Esophagus mucosa (tissue), 1 donor: ENCODE results near the gene TSR1. TPM values are rescaled to one million over a fixed set of nuclear protein-coding genes. Genes with fewer than 3 reads are reported as not detected.

Experiments used
- ATAC-seq: fragments of 200-7000 bp; cut with Tn5 transposase; one replicate; pipeline ENCODE4 v1.9.1; 2020
- total RNA-seq: library from RNA; stranded (reverse); gene quantifications from one replicate; pipeline ENCODE4 v1.2.4, GENCODE V29; 2023
- donor health status: DM: yes; HTN: yes; CAD: no.

The TSR1 gene
- total RNA-seq, 1 donor from 2014 or later: 24.5 TPM

DNA sequence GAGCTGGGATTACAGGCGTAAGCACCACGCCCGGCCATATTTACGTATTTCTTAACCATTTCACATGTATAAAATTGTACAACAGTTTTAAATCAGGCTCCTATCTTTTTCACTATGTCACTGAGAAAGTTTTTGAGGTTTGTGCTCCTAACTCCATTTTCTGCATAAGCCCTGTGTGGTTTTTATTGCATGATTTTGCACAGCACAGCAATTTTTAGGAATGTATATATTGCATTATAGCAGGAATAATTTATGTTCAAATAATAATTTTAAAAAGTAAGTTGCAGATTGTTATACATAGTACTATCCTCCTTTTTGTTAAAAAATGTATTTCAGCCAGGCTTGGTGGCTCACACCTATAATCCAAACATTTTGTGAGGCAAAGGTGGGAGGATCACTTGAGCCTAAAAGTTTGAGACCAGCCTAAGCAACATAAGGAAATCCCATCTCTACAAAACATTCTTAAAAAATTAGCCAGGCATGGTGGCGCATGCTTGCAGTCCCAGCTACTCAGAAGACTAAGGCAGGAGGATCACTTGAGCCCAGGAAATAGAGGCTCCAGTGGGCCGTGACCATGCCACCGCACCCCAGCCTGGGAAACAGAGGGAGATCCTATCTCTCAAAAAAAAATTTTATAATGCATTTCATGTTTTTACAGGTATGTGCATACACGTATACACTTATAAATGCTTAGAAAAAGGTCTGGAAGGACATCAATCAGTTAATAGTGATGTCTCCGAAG, 58.7 kb downstream of the TSR1 start:
- ATAC-seq: no peak

DNA sequence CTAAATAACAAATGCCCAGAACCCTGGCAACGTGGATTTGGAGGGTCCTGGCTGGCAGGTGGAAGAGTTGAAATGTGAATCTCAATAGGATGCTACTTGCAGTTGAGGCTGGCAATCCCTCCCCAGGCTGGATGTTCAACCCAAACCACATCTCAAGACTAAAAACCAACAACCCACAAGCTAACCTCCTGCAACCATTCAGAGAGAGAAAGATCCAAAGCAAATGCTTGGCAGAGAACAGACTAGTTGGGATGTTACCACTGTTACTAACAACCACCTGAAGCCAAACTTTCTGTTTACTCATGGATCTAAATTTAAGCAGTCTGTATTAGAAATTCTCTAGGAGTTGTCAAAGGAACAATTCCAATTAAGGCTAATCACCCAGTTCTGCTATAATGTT, 60.5 kb downstream of the TSR1 start:
- ATAC-seq: no peak

DNA sequence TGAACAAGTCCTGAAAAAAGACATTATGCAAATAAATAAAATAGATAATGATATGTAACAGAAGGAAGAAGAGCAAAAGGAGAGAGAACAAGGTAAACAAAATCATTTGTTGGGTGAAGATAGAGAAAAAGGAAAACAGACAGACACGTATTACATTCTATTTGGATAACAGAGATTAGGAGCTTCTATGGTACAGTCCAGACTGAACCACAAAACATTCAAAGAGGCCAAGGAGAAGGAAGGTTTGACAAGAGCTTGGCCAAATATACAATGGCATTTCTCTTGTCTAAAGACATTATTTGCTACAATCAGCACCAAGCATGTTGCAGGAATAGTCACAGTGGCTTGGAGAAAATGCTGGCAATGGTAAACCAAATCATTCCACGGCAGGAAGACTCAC, 61.8 kb downstream of the TSR1 start:
- ATAC-seq: no peak

Other genes starting within 250 kb of the TSR1 start
- gene SMG6, start 32.7 kb downstream of the TSR1 start, total RNA-seq: 19.5 TPM
- gene SRR, start 32.5 kb downstream of the TSR1 start, total RNA-seq: 7.5 TPM
- 28.1 TPM for gene SGSM2, start 1.0 kb upstream of the TSR1 start, total RNA-seq
- gene MNT, start 64.6 kb upstream of the TSR1 start, total RNA-seq: 28.6 TPM
- gene METTL16, start 175.4 kb upstream of the TSR1 start, total RNA-seq: 20.8 TPM